NB4 (cell line): Measurements from ENCODE around the gene FANCE.

Source experiments
- CTCF ChIP-seq: IDR thresholded peaks from one replicate; pipeline ENCODE4 v1.5.1; 2012; ENCODE audit warnings: low read depth, low read length
- MAX ChIP-seq: IDR thresholded peaks from 2 replicates; pipeline ENCODE4 v1.6.1; 2011; ENCODE audit warnings: low read depth, low read length
- MYC ChIP-seq: IDR thresholded peaks from 2 replicates; pipeline ENCODE4 v1.6.1; 2011; ENCODE audit warnings: low read depth, low read length
- POLR2A ChIP-seq: IDR thresholded peaks from 2 replicates; pipeline ENCODE4 v1.6.1; 2011; ENCODE audit warnings: mild to moderate bottlenecking; ENCODE audit not compliant: insufficient read length; ENCODE audit errors: extremely low read depth

DNA sequence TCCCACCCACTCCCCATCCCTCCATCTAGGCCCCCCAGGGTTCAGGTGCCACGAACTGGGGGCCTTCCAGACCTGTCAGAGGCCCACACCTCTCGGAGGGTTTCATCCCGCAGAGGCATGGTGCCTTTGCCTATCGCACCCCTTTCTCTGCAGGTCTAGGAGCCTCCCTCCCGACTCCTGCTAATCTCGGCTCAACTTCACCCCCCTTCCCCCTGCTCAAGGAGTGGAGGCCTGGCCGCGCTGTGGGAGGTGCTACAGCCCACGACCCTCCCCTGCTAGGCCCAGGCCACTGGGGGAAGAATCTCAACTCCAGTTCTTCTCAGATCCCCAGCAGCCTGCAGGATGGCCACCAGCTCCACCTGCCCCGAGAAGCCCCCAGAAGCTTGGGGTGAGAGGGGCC, 60.6 kb downstream of the FANCE start, which contains the start of gene TULP1:
- TF ChIP-seq CTCF: no peak
- no peak for TF ChIP-seq POLR2A
- no peak for TF ChIP-seq MAX
- no peak for TF ChIP-seq MYC
